Measurements from ENCODE around the gene KCNS1.
"Not testable (repeated sequence)": the region's sequence is repeated elsewhere in the genome, so short reads cannot be mapped to it uniquely, and the experiment has no call there.

Gene KCNS1

DNA sequence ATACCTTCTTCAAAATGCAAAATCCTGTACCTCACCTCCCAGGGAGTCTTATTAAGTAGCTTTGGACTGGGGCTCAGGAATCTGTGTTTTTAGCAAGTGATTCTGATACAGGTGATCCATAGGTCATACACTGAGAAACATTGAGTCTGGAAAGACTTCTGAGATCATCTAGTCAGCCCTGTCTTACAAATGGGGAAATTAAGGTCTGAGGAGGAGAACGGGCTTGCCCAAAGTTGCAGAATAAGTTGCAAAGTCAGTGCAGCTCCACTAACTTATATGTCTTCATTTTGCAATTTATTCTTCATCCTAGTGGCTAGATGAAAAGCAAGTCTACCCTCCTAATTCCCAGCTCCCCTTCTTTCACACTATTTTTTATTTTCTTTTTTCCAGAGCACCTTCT is 28.9 kb downstream of the KCNS1 start:
- DNase-seq = no peak

GRCh38 chr20:45070932-45071632 is 29.8 kb downstream of the KCNS1 start:
- no peak for DNase-seq

DNA sequence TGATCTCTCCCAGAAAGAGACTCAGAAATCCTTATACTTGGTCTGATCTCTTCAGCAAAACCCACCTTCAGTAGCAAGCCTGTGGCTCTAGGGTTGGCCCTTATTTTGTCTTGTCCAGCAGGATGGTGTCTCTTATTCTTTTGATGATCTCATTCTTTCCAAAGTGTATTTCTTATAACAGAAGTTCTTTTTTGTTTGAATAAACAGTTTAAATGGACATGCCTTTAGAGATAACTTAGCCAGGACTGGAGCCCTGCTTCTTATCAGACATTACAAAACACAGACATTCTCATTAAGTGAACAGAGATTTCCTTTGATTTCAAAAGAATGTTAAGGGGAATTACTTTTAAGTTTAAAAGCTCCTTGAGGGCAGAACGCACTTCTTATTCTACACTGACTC is 31.7 kb downstream of the KCNS1 start:
- DNase-seq = no peak

GRCh38 chr20:45067558-45067957 is 33.4 kb downstream of the KCNS1 start:
- DNase-seq = no peak

- no peak for DNase-seq
These were observed 33.8 kb downstream of the KCNS1 start for GRCh38 chr20:45067087-45067486.

GRCh38 chr20:45066372-45066771 is 34.6 kb downstream of the KCNS1 start:
- DNase-seq = no peak

GRCh38 chr20:45064812-45065211 is 36.1 kb downstream of the KCNS1 start:
- DNase-seq = no peak

DNA sequence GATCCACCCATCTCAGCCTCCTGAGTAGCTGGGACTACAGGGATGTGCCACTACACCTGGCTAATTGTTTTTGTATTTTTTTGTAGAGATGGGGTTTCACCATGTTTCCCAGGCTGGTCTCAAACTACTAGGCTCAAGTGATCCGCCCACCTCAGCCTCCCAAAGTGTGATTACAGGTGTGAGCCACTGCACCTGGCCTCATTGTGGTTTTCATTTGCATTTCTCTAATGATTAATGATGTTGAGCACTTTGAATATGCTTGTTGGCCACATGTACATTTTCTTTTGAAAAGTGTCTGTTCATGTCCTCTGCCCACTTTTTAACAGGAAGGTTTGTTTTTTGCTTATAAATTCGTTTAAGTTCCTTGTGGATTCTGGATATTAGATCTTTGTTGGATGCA is 37.8 kb downstream of the KCNS1 start:
- DNase-seq = not testable (repeated sequence)

- DNase-seq = no peak
These were observed 39.7 kb downstream of the KCNS1 start for GRCh38 chr20:45061244-45061643.

DNA sequence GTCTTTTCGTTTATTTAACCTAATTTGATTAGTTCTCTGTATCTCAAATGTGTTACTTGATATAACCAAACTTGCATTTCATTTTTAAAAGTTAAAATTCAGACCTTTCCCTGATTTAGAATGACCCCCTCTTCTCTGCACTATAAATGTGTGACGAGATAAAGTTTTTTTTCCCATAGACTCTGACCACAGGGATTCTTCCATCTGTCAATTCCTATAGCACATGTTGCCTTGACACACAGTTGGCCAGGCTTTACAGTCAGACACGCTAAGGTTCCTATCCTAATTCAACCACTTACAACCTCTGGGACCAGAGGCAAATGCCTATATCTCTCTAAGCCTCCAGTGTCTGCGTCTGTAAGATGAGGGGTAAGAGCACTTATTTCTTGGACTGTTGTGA is 40.6 kb downstream of the KCNS1 start:
- DNase-seq = no peak

DNA sequence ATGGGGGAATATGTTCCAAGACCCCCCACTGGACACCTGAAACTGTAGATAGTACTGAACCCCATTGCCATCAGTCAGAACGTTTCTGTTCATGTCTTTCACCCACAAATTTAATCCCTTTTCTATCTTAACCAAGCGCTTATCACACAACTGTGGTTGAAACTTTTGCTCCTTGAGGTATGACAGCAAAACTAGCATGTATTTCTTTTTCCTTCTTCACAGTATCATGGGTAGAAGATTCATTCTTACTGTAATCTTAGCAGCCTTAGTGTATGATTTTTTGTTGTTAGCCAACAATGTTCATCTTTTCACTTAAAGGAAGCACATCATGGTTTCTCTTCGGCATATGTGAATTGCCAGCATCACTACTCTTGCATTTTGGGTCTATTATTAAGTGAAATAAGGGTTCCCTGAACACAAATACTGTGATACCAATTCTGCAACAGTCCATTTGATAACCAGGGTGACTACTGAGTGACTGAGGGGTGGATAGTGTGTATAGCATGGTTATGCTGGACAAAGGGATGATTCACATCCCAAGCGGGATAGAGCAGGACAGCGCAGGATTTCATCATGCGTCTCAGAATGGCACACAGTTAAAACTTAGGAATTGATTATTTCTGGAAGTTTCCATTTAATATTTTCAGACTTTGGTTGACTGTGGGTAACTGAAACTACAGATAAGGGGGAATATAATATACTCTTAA is 41.8 kb downstream of the KCNS1 start:
- DNase-seq = no peak

- DNase-seq = no peak
These were observed 42.6 kb downstream of the KCNS1 start for GRCh38 chr20:45058168-45058850.

DNA sequence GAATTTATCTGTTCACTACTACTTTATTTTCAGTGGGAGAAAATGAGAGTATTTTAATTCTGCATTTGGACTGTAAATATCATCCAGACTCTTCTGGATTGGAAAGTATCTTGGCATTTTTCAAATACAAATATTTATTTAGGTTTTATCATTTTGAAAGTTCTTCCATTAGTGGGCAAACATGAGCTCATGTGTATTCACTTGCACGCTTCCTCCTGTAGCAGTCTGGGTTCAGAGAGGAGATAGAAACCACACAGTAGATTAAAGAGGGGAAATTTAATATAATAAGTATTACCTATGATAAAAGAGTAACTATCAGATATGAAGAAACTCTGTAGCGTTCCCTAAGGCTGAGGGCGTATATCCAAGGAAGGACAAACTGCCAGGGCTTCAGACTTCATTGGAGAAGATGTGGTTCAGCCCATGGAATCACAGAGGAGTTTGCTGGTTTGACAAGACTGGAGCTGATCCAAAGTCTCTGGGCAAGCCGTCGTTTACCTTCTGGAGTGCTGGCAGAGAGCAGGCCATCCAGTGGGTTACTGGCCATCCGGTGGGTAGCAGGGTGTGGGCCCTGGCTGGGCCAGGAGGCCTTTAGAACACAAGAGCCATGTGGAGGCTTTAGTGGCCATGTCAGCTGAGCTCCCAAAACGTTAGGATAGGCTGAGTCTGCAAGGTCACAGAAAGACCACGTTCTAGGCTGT is 44.3 kb downstream of the KCNS1 start:
- DNase-seq = no peak

GRCh38 chr20:45055056-45055455 is 45.9 kb downstream of the KCNS1 start:
- no peak for DNase-seq

DNA sequence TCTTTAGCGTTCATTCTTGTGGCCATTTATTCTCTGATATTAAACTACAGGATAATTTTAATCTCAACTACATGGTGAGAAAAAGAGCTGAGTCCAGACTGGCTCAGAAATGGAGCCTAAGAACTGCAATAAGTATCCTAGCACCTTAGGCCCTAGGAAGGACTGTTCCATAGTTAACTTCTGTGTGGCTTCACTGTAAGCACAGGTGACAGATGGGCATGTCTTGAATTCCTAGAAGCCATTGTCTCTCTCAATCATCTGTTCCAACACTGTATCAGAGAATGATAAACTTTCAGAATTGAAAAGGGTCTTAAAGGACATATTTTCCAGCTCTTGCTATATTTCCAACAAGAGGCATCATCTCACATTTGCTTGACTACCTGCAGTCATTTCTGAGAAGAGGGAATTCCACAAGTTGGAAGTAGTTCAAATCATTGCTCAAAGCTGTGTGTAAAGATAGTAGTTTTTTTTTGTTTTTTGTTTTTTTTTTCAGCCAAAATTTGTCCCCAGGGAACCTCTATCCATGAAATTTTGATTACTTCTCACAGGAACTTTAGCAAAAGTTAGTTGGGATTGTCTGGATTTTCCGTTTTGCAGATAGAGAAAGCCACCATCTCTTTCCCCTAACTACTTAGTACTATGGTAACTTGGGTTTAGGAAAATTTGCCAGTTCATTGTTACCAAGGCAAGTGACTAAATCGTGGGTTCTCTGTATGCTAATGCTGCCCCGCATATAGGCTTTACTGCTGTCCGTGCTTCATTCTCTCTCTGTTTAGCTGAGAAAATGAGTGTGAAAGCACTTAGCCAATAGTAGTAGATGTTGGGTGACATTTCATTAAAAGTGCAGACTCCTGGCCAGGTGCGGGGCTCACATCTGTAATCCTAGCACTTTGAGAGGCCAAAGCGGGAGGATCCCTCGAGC is 47.2 kb downstream of the KCNS1 start:
- no peak for DNase-seq

DNA sequence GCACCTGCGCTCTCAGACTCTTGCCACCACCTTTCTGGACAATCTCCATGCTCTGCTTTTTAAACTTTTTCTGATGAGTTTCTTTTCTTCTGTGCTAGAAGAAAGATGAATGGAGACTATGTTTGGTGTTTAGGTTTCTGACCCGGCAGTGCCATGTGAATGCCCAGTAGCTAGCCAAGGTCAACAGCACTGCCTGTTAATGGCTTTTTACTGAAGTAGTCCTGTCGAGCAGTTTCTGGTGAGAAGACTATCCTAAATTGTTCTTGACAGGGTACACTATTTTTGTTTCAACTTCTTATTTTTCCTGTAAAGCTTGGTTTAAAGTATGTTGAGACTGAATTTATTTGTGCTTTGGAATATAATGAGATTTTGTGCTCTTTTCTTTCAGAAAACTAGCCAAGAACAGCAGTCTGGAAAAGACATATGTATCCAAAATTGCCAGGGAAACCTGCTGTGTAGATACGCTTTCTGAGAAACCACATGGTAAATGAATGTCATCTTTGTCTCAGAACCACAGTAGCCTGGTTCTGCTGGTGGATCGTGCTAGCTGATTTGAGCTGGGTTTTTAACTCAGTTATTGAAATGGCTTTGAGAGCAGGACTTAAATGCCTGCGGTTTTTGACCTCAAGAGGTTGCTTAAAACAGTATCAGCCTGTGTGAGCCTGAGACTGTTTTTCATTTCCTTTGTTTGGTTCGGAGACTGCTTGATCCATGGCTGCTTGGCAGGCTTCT is 48.1 kb downstream of the KCNS1 start:
- no peak for DNase-seq

DNA sequence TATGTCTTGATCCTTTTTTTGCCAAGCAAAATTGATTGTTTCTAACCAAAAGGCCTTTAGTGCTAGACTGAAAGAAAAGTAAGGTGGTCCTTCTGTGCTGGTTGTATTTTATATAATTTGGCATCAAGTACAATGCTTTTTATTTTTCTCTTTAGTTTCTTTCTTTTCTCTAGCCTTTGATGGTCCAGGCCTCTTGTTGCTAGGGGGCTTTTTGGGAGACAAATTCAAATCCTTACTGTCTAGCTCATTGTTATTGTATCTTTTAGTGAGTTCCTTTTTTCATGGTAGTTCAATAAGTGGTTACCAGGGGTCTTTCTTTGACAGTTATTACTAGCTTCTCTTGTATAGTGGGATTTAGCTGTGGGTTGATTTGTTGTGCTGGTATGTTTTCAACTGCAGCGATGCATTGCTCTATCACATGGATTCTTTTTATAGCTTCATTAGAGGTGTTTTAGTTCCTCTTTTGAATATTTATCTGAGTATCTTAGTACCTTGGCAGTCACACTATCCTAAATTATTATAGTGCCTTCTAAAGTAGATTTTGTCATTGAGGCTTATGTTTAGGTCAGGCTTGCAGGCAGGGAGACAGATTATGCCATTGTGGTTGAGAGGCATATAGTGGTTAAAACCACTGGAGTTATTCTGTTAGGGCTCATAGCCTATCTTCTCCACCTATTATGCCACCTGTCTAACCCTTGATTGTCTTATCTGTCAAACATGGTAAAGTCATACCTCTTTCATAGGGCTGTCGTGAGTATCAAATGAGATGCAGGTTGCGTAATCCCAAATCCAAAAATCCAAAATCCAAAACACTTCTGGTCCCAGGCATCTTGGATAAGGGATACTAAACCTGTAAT is 49.5 kb downstream of the KCNS1 start:
- no peak for DNase-seq

DNA sequence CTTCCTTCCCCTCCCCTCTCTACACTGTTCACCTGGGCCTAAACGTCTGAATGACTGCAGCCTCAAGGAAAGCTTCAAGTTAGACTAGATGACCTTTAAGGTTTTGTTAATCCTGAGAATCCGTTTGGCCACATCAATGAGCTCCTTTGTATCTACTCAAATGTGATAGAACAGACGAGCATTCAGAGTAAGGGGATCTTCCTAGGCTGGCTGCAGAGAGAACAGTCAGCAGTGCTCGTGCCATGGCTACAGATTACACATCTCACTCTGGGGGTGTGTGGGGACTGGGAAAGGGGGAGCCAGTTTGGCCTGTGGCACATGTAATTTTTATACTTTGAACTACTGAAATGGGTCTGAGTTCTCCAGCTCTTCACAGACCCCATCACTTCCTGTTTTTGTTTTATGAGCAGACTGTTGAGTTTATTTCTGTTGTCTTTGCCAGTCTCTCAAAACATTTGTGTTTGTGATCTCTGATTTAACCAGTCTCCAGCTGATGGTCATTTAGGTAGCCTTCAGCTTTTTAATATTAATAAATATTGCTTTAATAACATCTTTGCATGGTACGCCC is 50.9 kb downstream of the KCNS1 start:
- DNase-seq = peak in 1 of 2 experiments; percentile 8

DNA sequence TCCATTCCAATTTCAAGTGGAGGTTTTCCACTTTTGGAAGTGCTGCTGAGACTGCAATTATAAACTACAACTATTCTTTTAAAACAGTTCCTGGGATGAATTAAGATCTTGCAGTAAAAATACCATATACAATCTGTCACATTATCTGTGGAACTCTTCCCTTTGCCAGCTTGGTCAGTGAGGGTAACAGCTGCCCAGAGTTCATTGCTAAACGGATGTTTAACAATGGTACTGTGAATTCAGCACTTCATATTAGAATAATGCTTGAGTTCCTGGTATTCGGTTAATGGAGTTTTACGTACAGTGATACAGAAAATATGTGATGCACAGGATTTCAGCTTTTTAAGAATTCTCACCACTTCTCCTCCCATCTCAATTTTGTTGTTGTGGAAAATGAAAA is 51.5 kb downstream of the KCNS1 start:
- no peak for DNase-seq

DNA sequence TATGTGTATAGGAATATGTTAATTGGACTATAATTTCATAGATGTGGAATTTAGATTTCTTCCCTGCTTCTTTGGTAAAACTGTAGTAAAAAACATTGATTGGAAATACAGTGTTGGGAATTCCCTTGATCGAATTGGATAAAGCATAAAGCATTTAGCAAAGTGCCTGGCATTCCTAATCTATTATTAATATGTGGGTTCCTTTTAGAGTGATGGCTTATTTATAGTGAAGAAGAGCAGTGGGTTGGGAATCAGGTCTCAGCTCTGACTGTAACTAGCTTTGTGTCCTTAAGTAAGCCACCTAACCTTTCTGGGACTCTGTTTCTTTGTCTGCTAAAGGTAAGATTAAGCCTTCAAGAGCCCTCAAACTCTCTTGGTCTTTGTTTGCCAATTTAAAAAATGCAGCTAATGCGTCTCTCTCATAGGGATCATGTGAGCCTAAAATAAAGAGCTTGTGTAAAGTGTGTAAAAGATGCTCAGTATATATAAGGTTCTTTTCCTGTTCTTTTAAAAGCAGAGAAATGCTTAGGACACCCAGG is 53.3 kb downstream of the KCNS1 start:
- DNase-seq = no peak
